ENCODE results near the gene RBM17. TPM values are rescaled to one million over a fixed set of nuclear protein-coding genes. Genes with fewer than 3 reads are reported as not detected.

The RBM17 gene
- total RNA-seq, 1 experiment from 2014 or later = 65.4 TPM

DNA sequence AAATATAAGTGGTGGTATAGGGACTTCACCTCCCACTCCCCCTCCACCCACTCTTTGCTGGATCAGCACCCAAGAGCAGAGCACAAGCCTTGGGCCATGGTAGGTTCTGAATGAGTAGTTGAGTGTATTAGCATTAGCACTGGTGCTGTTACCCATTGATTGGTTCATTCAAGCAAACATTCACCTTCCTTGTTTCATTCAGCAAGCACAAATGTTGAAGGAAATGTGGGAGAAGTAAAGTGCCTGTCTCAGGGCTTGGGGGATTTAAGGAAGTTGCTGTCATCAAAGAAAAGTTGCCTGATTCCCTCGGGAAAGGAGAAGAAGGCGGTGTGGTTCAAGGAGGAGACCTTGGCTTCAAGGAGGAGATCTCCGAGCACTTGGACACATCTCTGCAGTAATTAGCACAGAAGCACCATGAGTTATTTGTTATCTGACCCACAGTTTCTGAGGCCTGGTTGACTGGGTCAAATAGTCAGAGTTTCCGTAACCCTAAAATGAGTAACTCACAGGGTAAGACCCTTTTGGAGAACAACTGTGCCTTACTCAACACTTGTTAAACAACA is 44.0 kb upstream of the RBM17 start:
- ATAC-seq (no peak), DNase-seq (ENCODE audit: low read depth, low spot score) (no peak)
- BruUV-seq (replicated peaks) = no TSS peak
- Histone ChIP-seq H3K27me3 (ENCODE audit: control insufficient read depth, insufficient read depth, low read length) (peaks cover 3% of the 10 kb centered on the region; the same call in 1 of the 2 replicates), H3K4me1 (ENCODE audit: control insufficient read depth, insufficient read depth, low read length) (no peaks in the 10 kb centered on the region), H3K4me3 (ENCODE audit: low read depth in 2 of 2, low read length in 2 of 2) (no peak overlapping the region), H3K9me3 (ENCODE audit: control insufficient read depth, insufficient read depth, low read depth, low read length) (no peaks in the 10 kb centered on the region), H3K27ac (ENCODE audit: low read length) (no peak overlapping the region), H3K36me3 (ENCODE audit: control insufficient read depth, insufficient read depth, low read length) (no peaks in the 10 kb centered on the region)
- POLR2A ChIA-PET = no interaction called here
- intact Hi-C loops (cut with micrococcal nuclease; ENCODE audit: unreplicated experiment) (no loop called here), in situ Hi-C loops (cut with HindIII; ENCODE audit: low pct_unique_long_range_greater_than_20kb, low sequenced_read_pairs) (no loop called here)
- CTCF ChIA-PET = no interaction called here
- TF ChIP-seq TCF7L2 (IDR thresholded peaks at IDR 0.05; ENCODE audit: low read depth, low read length) (no peak), SIN3A (IDR thresholded peaks at IDR 0.05; ENCODE audit: borderline replicate concordance, insufficient read depth, low read depth, low read length) (no peak), POLR2AphosphoS5 (IDR thresholded peaks at IDR 0.05; ENCODE audit: low read depth, low read length) (no peak)
- TF ChIP-seq, protein P1, sequence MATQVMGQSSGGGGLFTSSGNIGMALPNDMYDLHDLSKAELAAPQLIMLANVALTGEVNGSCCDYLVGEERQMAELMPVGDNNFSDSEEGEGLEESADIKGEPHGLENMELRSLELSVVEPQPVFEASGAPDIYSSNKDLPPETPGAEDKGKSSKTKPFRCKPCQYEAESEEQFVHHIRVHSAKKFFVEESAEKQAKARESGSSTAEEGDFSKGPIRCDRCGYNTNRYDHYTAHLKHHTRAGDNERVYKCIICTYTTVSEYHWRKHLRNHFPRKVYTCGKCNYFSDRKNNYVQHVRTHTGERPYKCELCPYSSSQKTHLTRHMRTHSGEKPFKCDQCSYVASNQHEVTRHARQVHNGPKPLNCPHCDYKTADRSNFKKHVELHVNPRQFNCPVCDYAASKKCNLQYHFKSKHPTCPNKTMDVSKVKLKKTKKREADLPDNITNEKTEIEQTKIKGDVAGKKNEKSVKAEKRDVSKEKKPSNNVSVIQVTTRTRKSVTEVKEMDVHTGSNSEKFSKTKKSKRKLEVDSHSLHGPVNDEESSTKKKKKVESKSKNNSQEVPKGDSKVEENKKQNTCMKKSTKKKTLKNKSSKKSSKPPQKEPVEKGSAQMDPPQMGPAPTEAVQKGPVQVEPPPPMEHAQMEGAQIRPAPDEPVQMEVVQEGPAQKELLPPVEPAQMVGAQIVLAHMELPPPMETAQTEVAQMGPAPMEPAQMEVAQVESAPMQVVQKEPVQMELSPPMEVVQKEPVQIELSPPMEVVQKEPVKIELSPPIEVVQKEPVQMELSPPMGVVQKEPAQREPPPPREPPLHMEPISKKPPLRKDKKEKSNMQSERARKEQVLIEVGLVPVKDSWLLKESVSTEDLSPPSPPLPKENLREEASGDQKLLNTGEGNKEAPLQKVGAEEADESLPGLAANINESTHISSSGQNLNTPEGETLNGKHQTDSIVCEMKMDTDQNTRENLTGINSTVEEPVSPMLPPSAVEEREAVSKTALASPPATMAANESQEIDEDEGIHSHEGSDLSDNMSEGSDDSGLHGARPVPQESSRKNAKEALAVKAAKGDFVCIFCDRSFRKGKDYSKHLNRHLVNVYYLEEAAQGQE (IDR thresholded peaks at IDR 0.05; ENCODE audit: insufficient read depth in 1 of 2, low read depth in 2 of 2, low read length in 1 of 2) = no peak
- TF ChIP-seq, protein P2, sequence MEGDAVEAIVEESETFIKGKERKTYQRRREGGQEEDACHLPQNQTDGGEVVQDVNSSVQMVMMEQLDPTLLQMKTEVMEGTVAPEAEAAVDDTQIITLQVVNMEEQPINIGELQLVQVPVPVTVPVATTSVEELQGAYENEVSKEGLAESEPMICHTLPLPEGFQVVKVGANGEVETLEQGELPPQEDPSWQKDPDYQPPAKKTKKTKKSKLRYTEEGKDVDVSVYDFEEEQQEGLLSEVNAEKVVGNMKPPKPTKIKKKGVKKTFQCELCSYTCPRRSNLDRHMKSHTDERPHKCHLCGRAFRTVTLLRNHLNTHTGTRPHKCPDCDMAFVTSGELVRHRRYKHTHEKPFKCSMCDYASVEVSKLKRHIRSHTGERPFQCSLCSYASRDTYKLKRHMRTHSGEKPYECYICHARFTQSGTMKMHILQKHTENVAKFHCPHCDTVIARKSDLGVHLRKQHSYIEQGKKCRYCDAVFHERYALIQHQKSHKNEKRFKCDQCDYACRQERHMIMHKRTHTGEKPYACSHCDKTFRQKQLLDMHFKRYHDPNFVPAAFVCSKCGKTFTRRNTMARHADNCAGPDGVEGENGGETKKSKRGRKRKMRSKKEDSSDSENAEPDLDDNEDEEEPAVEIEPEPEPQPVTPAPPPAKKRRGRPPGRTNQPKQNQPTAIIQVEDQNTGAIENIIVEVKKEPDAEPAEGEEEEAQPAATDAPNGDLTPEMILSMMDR (IDR thresholded peaks at IDR 0.05) = no peak

DNA sequence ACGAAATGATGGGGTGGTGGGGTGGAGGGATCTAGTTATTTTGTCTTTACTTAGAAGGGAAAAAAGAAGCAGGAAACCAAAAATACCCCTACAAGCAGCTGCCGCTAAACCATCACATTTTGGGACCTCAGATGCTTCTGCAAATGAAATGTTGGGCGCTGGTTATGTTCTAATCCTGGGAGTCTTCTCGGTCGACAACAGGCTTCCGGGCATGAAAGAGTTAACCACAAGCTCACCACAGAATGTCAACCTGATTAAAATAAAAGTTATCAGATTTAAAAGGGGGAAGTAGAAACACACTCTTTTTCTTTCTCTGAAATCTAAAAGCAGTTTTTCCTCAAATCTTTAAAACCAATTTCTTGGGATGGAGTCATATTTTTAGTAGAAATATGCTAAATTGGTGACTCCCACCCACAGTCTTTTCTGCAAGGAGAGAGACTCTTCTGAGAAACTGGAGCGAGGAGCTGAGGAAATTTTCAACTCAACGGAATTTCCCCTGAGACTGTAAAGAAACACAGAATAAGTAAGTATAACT is 43.5 kb upstream of the RBM17 start:
- no peak for ATAC-seq
- no peaks in the 10 kb centered on the region for H3K36me3 ChIP-seq (ENCODE audit: control insufficient read depth, insufficient read depth, low read length)
- intact Hi-C loops (cut with micrococcal nuclease; ENCODE audit: unreplicated experiment) = no loop called here

More for the DNA sequence above, 43.5 kb upstream of the RBM17 start:
- H3K4me1 ChIP-seq (ENCODE audit: control insufficient read depth, insufficient read depth, low read length) = no peaks in the 10 kb centered on the region
- H3K4me3 ChIP-seq (ENCODE audit: low read depth in 2 of 2, low read length in 2 of 2) = no peak overlapping the region
- TF ChIP-seq TCF7L2 (IDR thresholded peaks at IDR 0.05; ENCODE audit: low read depth, low read length) = no peak
- TF ChIP-seq, protein P2 (IDR thresholded peaks at IDR 0.05) = no peak
- TF ChIP-seq SIN3A (IDR thresholded peaks at IDR 0.05; ENCODE audit: borderline replicate concordance, insufficient read depth, low read depth, low read length) = no peak
- TF ChIP-seq POLR2AphosphoS5 (IDR thresholded peaks at IDR 0.05; ENCODE audit: low read depth, low read length) = no peak
- TF ChIP-seq, protein P1 (IDR thresholded peaks at IDR 0.05; ENCODE audit: insufficient read depth in 1 of 2, low read depth in 2 of 2, low read length in 1 of 2) = no peak
- H3K27ac ChIP-seq (ENCODE audit: low read length) = no peak overlapping the region
- POLR2A ChIA-PET = no interaction called here
- no peak for DNase-seq (ENCODE audit: low read depth, low spot score)
- BruUV-seq (replicated peaks) = no TSS peak
- CTCF ChIA-PET = no interaction called here
- in situ Hi-C loops (cut with HindIII; ENCODE audit: low pct_unique_long_range_greater_than_20kb, low sequenced_read_pairs) = no loop called here
- peaks cover 3% of the 10 kb centered on the region; the same call in 1 of the 2 replicates for H3K27me3 ChIP-seq (ENCODE audit: control insufficient read depth, insufficient read depth, low read length)
- no peaks in the 10 kb centered on the region for H3K9me3 ChIP-seq (ENCODE audit: control insufficient read depth, insufficient read depth, low read depth, low read length)

Measured in Panc1 (cell line).